ENCODE results near the gene PNPO.

PNPO gene

GRCh38 chr17:47970725-47971499, 29.5 kb downstream of the PNPO start, which contains the start of gene CDK5RAP3:
TSS of gene CDK5RAP3 (plus strand) at chr17:47971113. CDS start at chr17:47971147, 34 bp downstream.
- no peaks in the 10 kb centered on the region for H3K9me3 ChIP-seq (ENCODE audit: control insufficient read depth in 2 of 2, low read length in 2 of 2)
- H3K27ac ChIP-seq (ENCODE audit: low read depth in 2 of 2, low read length in 2 of 2): peak within 1 kb of the TSS; percentile 86
- H3K4me1 ChIP-seq (ENCODE audit: control insufficient read depth in 2 of 2, insufficient read depth in 2 of 2, low read length in 2 of 2): peaks cover 25 to 35% of the 10 kb centered on the region in 2 donors
- H3K4me3 ChIP-seq (ENCODE audit: low read length in 2 of 2): peak within 1 kb of the TSS; percentile 95 to 98
- H3K27me3 ChIP-seq (ENCODE audit: control insufficient read depth in 2 of 2, insufficient read depth in 2 of 2, low read length in 2 of 2): no peaks in the 10 kb centered on the region
- peak within 1 kb of the TSS; percentile 89 to 98 for H3K9ac ChIP-seq (ENCODE audit: low read depth in 1 of 2, low read length in 2 of 2)
- peaks cover 21 to 29% of the 10 kb centered on the region in 2 donors for H3K36me3 ChIP-seq (ENCODE audit: control insufficient read depth in 2 of 2, insufficient read depth in 2 of 2, low read length in 2 of 2)

DNA sequence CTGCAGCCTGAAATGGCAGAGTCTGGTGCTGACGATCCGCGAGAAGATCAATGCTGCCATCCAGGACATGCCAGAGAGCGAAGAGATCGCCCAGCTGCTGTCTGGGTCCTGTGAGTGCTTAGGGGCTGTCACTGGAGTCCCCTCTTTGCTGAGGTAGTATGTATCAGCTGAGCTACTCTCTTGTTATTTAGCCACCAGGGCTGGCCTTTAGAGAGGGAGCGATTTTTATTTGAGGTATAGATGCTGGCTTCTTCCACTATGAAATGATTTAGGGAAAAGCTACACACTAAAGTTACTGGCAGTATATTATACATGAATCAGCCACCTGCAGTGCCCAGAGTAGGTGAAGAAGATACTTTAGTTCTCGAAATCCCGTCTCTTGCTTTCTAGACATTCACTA, 32.2 kb downstream of the PNPO start:
- H3K9me3 ChIP-seq (ENCODE audit: control insufficient read depth in 2 of 2, low read length in 2 of 2): no peaks in the 10 kb centered on the region
- no peaks in the 10 kb centered on the region for H3K27me3 ChIP-seq (ENCODE audit: control insufficient read depth in 2 of 2, insufficient read depth in 2 of 2, low read length in 2 of 2)
- H3K9ac ChIP-seq (ENCODE audit: low read depth in 1 of 2, low read length in 2 of 2): no peak overlapping the region
- no peak overlapping the region for H3K4me3 ChIP-seq (ENCODE audit: low read length in 2 of 2)
- peaks cover 38 to 47% of the 10 kb centered on the region in 2 donors for H3K36me3 ChIP-seq (ENCODE audit: control insufficient read depth in 2 of 2, insufficient read depth in 2 of 2, low read length in 2 of 2)
- H3K4me1 ChIP-seq (ENCODE audit: control insufficient read depth in 2 of 2, insufficient read depth in 2 of 2, low read length in 2 of 2): peaks cover 17 to 18% of the 10 kb centered on the region in 2 donors
- no peak overlapping the region for H3K27ac ChIP-seq (ENCODE audit: low read depth in 2 of 2, low read length in 2 of 2)

DNA sequence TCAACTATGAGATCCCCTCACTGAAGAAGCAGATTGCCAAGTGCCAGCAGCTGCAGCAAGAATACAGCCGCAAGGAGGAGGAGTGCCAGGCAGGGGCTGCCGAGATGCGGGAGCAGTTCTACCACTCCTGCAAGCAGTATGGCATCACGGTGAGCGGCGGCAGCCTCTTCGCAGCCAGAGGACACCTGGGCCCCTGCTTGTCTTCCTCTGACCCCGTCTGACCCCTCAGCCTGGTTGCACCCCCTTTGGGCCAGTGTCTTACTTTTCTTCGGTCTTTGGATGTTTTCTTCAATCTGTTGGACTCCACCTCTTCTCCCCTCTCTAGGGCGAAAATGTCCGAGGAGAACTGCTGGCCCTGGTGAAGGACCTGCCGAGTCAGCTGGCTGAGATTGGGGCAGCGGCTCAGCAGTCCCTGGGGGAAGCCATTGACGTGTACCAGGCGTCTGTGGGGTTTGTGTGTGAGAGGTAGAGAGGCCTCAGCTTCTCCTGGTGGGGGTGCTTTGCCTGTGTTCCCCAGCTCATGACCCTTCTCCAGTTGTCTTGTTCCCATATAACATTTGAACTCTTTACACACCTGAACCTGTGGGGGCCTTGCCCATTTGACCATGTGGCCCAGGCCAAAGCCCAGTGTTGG, 33.9 kb downstream of the PNPO start:
- Histone ChIP-seq H3K27ac (ENCODE audit: low read depth in 2 of 2, low read length in 2 of 2) (no peak overlapping the region), H3K4me3 (ENCODE audit: low read length in 2 of 2) (no peak overlapping the region), H3K4me1 (ENCODE audit: control insufficient read depth in 2 of 2, insufficient read depth in 2 of 2, low read length in 2 of 2) (peaks cover 5 to 10% of the 10 kb centered on the region in 2 donors), H3K9me3 (ENCODE audit: control insufficient read depth in 2 of 2, low read length in 2 of 2) (no peaks in the 10 kb centered on the region), H3K36me3 (ENCODE audit: control insufficient read depth in 2 of 2, insufficient read depth in 2 of 2, low read length in 2 of 2) (peaks cover 54 to 62% of the 10 kb centered on the region in 2 donors), H3K27me3 (ENCODE audit: control insufficient read depth in 2 of 2, insufficient read depth in 2 of 2, low read length in 2 of 2) (no peaks in the 10 kb centered on the region), H3K9ac (ENCODE audit: low read depth in 1 of 2, low read length in 2 of 2) (no peak overlapping the region)

DNA sequence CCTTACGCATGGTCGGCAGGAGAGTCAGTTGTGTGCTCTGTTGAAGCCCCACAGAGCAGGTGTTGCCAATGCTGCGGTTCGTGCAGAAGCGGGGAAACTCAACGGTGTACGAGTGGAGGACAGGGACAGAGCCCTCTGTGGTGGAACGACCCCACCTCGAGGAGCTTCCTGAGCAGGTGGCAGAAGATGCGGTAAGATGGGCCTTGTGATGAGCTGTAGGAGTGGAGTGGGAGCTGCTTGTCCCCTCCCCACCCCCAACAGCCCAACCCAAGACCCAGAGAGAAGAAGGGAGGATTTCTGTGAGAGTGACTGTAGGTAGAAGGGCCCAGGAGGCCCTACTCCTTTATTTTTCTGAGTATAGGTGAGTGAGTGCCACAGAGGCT, 34.4 kb downstream of the PNPO start:
- Histone ChIP-seq H3K9ac (ENCODE audit: low read depth in 1 of 2, low read length in 2 of 2) (no peak overlapping the region), H3K36me3 (ENCODE audit: control insufficient read depth in 2 of 2, insufficient read depth in 2 of 2, low read length in 2 of 2) (peaks cover 59 to 67% of the 10 kb centered on the region in 2 donors)

DNA sequence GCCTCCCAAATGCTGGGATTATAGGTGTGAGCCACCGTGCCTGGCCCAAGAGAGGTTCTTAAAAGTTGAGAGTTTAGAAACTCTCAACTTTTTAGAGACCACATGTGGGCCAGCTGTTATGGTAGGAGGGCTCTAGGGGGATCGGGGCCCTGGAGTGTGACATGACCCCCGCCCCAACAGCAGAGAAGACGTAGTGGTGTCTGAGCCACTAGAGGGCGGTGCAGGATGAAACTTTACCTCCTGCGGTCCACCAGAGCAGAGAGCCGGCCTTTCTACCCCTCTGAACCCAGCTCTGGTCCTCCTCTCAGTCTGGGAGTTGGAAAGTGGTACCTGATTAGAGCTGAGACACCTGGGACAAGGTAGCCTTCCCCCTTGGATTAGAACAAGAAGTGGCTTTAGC, 37.0 kb downstream of the PNPO start:
- Histone ChIP-seq H3K36me3 (ENCODE audit: control insufficient read depth in 2 of 2, insufficient read depth in 2 of 2, low read length in 2 of 2) (peaks cover 74 to 85% of the 10 kb centered on the region in 2 donors), H3K4me3 (ENCODE audit: low read length in 2 of 2) (no peak overlapping the region), H3K9ac (ENCODE audit: low read depth in 1 of 2, low read length in 2 of 2) (no peak overlapping the region), H3K4me1 (ENCODE audit: control insufficient read depth in 2 of 2, insufficient read depth in 2 of 2, low read length in 2 of 2) (no peaks in the 10 kb centered on the region), H3K27me3 (ENCODE audit: control insufficient read depth in 2 of 2, insufficient read depth in 2 of 2, low read length in 2 of 2) (no peaks in the 10 kb centered on the region), H3K27ac (ENCODE audit: low read depth in 2 of 2, low read length in 2 of 2) (no peak overlapping the region), H3K9me3 (ENCODE audit: control insufficient read depth in 2 of 2, low read length in 2 of 2) (no peaks in the 10 kb centered on the region)

More for the DNA sequence above, 34.4 kb downstream of the PNPO start:
- Histone ChIP-seq H3K4me3 (ENCODE audit: low read length in 2 of 2) (no peak overlapping the region), H3K4me1 (ENCODE audit: control insufficient read depth in 2 of 2, insufficient read depth in 2 of 2, low read length in 2 of 2) (peaks cover 3 to 9% of the 10 kb centered on the region in 2 donors), H3K27me3 (ENCODE audit: control insufficient read depth in 2 of 2, insufficient read depth in 2 of 2, low read length in 2 of 2) (no peaks in the 10 kb centered on the region), H3K27ac (ENCODE audit: low read depth in 2 of 2, low read length in 2 of 2) (no peak overlapping the region), H3K9me3 (ENCODE audit: control insufficient read depth in 2 of 2, low read length in 2 of 2) (no peaks in the 10 kb centered on the region)

DNA sequence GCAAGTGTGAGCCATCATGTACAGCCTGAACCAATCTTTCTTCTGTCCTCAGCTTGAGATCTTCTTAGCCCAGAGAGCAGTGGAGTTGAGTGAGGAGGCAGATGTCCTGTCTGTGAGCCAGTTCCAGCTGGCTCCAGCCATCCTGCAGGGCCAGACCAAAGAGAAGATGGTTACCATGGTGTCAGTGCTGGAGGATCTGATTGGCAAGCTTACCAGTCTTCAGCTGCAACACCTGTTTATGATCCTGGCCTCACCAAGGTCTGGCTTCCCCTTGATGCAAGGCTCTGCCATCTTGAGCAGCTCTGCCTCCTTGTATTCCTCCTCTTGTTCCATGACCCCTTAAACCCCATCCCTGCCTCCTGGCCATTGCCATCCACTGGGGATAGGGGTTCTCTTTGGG, 39.2 kb downstream of the PNPO start:
- H3K27me3 ChIP-seq (ENCODE audit: control insufficient read depth in 2 of 2, insufficient read depth in 2 of 2, low read length in 2 of 2): no peaks in the 10 kb centered on the region
- H3K27ac ChIP-seq (ENCODE audit: low read depth in 2 of 2, low read length in 2 of 2): no peak overlapping the region
- peaks cover 59 to 69% of the 10 kb centered on the region in 2 donors for H3K36me3 ChIP-seq (ENCODE audit: control insufficient read depth in 2 of 2, insufficient read depth in 2 of 2, low read length in 2 of 2)
- no peak overlapping the region for H3K4me3 ChIP-seq (ENCODE audit: low read length in 2 of 2)
- H3K4me1 ChIP-seq (ENCODE audit: control insufficient read depth in 2 of 2, insufficient read depth in 2 of 2, low read length in 2 of 2): no peaks in the 10 kb centered on the region
- no peak overlapping the region for H3K9ac ChIP-seq (ENCODE audit: low read depth in 1 of 2, low read length in 2 of 2)
- no peaks in the 10 kb centered on the region for H3K9me3 ChIP-seq (ENCODE audit: control insufficient read depth in 2 of 2, low read length in 2 of 2)

DNA sequence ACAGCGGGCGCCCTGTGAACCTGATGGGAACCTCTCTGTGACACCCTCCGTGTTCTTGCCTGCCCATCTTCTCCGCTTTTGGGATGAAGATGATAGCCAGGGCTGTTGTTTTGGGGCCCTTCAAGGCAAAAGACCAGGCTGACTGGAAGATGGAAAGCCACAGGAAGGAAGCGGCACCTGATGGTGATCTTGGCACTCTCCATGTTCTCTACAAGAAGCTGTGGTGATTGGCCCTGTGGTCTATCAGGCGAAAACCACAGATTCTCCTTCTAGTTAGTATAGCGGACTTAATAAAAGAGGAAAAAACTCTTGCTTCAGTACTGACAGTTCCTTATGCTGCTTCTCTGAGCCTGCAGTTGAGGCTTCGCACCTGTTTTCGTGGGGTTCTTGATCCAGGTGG, 40.1 kb downstream of the PNPO start:
- Histone ChIP-seq H3K27ac (ENCODE audit: low read depth in 2 of 2, low read length in 2 of 2) (no peak overlapping the region), H3K36me3 (ENCODE audit: control insufficient read depth in 2 of 2, insufficient read depth in 2 of 2, low read length in 2 of 2) (peaks cover 52 to 60% of the 10 kb centered on the region in 2 donors), H3K9me3 (ENCODE audit: control insufficient read depth in 2 of 2, low read length in 2 of 2) (no peaks in the 10 kb centered on the region), H3K4me3 (ENCODE audit: low read length in 2 of 2) (no peak overlapping the region), H3K27me3 (ENCODE audit: control insufficient read depth in 2 of 2, insufficient read depth in 2 of 2, low read length in 2 of 2) (no peaks in the 10 kb centered on the region), H3K9ac (ENCODE audit: low read depth in 1 of 2, low read length in 2 of 2) (no peak overlapping the region), H3K4me1 (ENCODE audit: control insufficient read depth in 2 of 2, insufficient read depth in 2 of 2, low read length in 2 of 2) (no peaks in the 10 kb centered on the region)

DNA sequence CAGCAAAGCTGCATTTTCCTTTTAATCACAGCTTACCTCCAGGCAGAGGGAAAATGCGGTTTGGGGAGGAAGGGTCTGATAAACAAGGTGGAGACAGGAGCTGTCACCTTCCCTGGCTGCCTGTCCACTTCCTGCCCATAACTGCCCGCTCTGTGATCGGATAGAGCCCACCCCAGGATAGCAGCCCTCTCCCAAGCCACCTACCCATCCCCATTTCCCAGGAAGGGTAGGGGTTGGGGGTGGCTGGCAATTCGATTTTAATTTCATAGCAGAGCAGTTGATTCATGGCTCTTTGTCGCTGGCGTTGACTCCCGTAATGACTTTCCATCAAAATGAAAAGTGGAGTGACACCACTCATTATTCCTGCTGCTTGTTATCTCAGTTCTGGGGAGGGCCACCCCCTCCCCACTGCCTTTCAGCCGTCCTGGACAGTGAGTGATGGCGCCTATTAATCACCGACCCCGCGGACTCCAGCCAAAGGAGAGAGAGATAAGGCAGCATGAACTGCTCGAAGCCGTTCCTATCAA, 40.8 kb downstream of the PNPO start:
- peaks cover 0 to 1% of the 10 kb centered on the region in 2 donors for H3K4me1 ChIP-seq (ENCODE audit: control insufficient read depth in 2 of 2, insufficient read depth in 2 of 2, low read length in 2 of 2)
- H3K27me3 ChIP-seq (ENCODE audit: control insufficient read depth in 2 of 2, insufficient read depth in 2 of 2, low read length in 2 of 2): no peaks in the 10 kb centered on the region
- H3K27ac ChIP-seq (ENCODE audit: low read depth in 2 of 2, low read length in 2 of 2): no peak overlapping the region
- peak overlapping the region in 1 of 2 donors; percentile 0 for H3K9ac ChIP-seq (ENCODE audit: low read depth in 1 of 2, low read length in 2 of 2)
- H3K4me3 ChIP-seq (ENCODE audit: low read length in 2 of 2): no peak overlapping the region
- H3K9me3 ChIP-seq (ENCODE audit: control insufficient read depth in 2 of 2, low read length in 2 of 2): no peaks in the 10 kb centered on the region
- peaks cover 49 to 55% of the 10 kb centered on the region in 2 donors for H3K36me3 ChIP-seq (ENCODE audit: control insufficient read depth in 2 of 2, insufficient read depth in 2 of 2, low read length in 2 of 2)

GRCh38 chr17:47982645-47983390, 41.4 kb downstream of the PNPO start:
- H3K4me1 ChIP-seq (ENCODE audit: control insufficient read depth in 2 of 2, insufficient read depth in 2 of 2, low read length in 2 of 2): peaks cover 0 to 5% of the 10 kb centered on the region in 2 donors
- no peak overlapping the region for H3K9ac ChIP-seq (ENCODE audit: low read depth in 1 of 2, low read length in 2 of 2)
- no peaks in the 10 kb centered on the region for H3K27me3 ChIP-seq (ENCODE audit: control insufficient read depth in 2 of 2, insufficient read depth in 2 of 2, low read length in 2 of 2)
- H3K27ac ChIP-seq (ENCODE audit: low read depth in 2 of 2, low read length in 2 of 2): no peak overlapping the region
- H3K36me3 ChIP-seq (ENCODE audit: control insufficient read depth in 2 of 2, insufficient read depth in 2 of 2, low read length in 2 of 2): peaks cover 43 to 51% of the 10 kb centered on the region in 2 donors
- H3K9me3 ChIP-seq (ENCODE audit: control insufficient read depth in 2 of 2, low read length in 2 of 2): no peaks in the 10 kb centered on the region
- no peak overlapping the region for H3K4me3 ChIP-seq (ENCODE audit: low read length in 2 of 2)
